ENCODE data around the gene LRBA.
"Not testable (repeated sequence)": the region's sequence is repeated elsewhere in the genome, so short reads cannot be mapped to it uniquely, and the experiment has no call there.

- TF ChIP-seq USF1 (IDR thresholded peaks at IDR 0.05; ENCODE audit: borderline replicate concordance, low read depth); YY1 (IDR thresholded peaks at IDR 0.05; ENCODE audit: low read depth); CTCF (IDR thresholded peaks at IDR 0.05); CHD2 (IDR thresholded peaks at IDR 0.05; ENCODE audit: low read length, partially characterized antibody); NRF1 (IDR thresholded peaks at IDR 0.05; ENCODE audit: low read depth, low read length); ELF1 (IDR thresholded peaks at IDR 0.05); MEF2A (IDR thresholded peaks at IDR 0.05; ENCODE audit: borderline replicate concordance, low read depth); TEAD4 (IDR thresholded peaks at IDR 0.05; ENCODE audit: borderline replicate concordance, insufficient read depth): not testable (repeated sequence)
Measured at GRCh38 chr4:150537911-150538310, 477.2 kb downstream of the LRBA start.

Measured in SK-N-SH (cell line).